ENCODE data around the gene OR6F1. TPM values are rescaled to one million over a fixed set of nuclear protein-coding genes. Genes with fewer than 3 reads are reported as not detected.

Gene OR6F1
- not detected for total RNA-seq

DNA sequence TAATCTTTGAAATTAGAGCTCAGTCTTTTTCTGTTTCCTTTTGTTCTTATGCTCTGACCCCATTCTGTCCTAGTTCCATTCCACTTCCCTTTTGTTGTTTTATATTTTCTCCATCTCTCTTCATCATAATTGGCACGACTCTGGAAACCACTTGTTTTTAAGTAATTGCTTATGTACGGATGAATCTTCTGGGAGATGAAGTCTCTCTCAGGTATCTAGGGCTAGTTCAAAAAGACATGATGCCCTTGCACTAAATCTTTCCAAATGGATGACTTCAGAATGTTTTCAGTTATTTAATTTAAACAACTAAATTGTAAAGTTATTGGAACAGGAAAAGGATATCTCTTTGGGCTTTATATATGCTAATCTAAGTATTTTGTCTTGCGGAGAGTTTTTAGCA is at the start of gene OR6F1:
TSS of gene OR6F1 (minus strand) at position 101 of the 400 bp plus-strand sequence. CDS start 3,891 bp downstream, outside the sequence.

GRCh38 chr1:247760456-247760855 is 44.0 kb upstream of the OR6F1 start, which contains the start of gene OR1C1:
TSS of gene OR1C1 (minus strand) at chr1:247760556. CDS start at chr1:247758406, 2,150 bp downstream.

GRCh38 chr1:247748041-247748440 is 31.6 kb upstream of the OR6F1 start, which contains the start of gene OR14A2:
TSS of gene OR14A2 (minus strand) at chr1:247748141.

DNA sequence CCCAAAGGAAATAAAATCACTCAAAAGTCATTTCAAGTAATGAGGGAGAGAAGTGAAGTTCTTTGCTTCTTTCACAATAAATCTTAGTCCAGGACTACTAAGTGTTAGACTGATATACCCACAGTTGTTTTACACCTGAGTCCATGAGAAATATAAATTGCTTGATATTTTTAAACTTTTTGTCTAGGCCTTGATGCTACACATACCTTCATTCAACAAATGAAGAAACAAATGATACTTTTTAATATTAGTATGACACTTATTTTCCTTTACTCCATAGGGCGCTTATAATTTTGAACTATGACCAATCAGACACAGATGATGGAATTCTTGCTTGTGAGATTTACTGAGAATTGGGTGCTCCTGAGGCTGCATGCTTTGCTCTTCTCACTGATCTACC is 21.9 kb upstream of the OR6F1 start, which contains the start of gene OR14K1:
TSS of gene OR14K1 (plus strand) at position 301 of the 400 bp plus-strand sequence. CDS start at position 301, 0 bp downstream.

GRCh38 chr1:247679639-247680038 is 36.8 kb downstream of the OR6F1 start, which contains the start of gene OR13G1:
TSS of gene OR13G1 (minus strand) at chr1:247679739. CDS start at chr1:247673041, 6,698 bp downstream.

Other genes starting within 250 kb of the OR6F1 start
- gene OR2C3, start 180.2 kb downstream of the OR6F1 start, total RNA-seq: 0.23 TPM
- 0.69 TPM for gene GCSAML, start 167.5 kb downstream of the OR6F1 start, total RNA-seq
- not detected for gene OR2G2, start 128.3 kb downstream of the OR6F1 start, total RNA-seq
- not detected for gene OR2G3, start 111.1 kb downstream of the OR6F1 start, total RNA-seq
- not detected for gene OR13G1, start 36.9 kb downstream of the OR6F1 start, total RNA-seq
- gene OR14K1, start 22.0 kb upstream of the OR6F1 start, total RNA-seq: not detected
- gene OR14A2, start 31.5 kb upstream of the OR6F1 start, total RNA-seq: not detected
- gene OR1C1, start 43.9 kb upstream of the OR6F1 start, total RNA-seq: not detected
- not detected for gene OR14A16, start 107.5 kb upstream of the OR6F1 start, total RNA-seq
- not detected for gene OR11L1, start 125.2 kb upstream of the OR6F1 start, total RNA-seq
- gene TRIM58, start 140.5 kb upstream of the OR6F1 start, total RNA-seq: 8.3 TPM
- gene OR2W3, start 178.9 kb upstream of the OR6F1 start, total RNA-seq: 6.0 TPM
- gene OR2T8, start 203.6 kb upstream of the OR6F1 start, total RNA-seq: not detected
- gene OR2AJ1, start 208.2 kb upstream of the OR6F1 start, total RNA-seq: not detected
- 2.5 TPM for gene OR2L8, start 232.2 kb upstream of the OR6F1 start, total RNA-seq
- gene OR2AK2, start 248.6 kb upstream of the OR6F1 start, total RNA-seq: 2.1 TPM

All from diencephalon (tissue), 1 donor.